SK-N-SH (cell line): ENCODE data around the gene DBNL. TPM values are rescaled to one million over a fixed set of nuclear protein-coding genes. Genes with fewer than 3 reads are reported as not detected.

Experiments
- CTCF ChIA-PET: fragments of 300-600, 350-600 bp; formaldehyde crosslinking; extraction: SDS; loops from one replicate; lab custom pipeline; 2021; lab: Yijun Ruan, JAX
- POLR2A ChIA-PET: fragments of 350-600 bp; sonication (Branson Sonifier 250); formaldehyde crosslinking; extraction: SDS; loops from one replicate; lab custom pipeline; 2020; ENCODE audit warnings: antibody characterized with exemption, inconsistent platforms; lab: Yijun Ruan, JAX
- DNase-seq: peaks from one replicate; pipeline ENCODE4 v3.0.0; 2012
- H2AFZ ChIP-seq: fragments of 200-600 bp; sonication (generic); 2 replicates; pipeline ENCODE4 v1.8.1; 2016; ENCODE audit warnings: antibody characterized with exemption, mild to moderate bottlenecking, low read depth
- H3F3A ChIP-seq: fragments of 200-600 bp; sonication (generic); replicated peaks from 2 replicates; pipeline ENCODE3; 2016; ENCODE audit warnings: antibody characterized with exemption, mild to moderate bottlenecking; ENCODE audit not compliant: insufficient read depth
- H3K27ac ChIP-seq, 2 experiments: fragments of 200-500 bp in 1 of 2; fragments of 200-600 bp in 1 of 2; sonication (Bioruptor generic) in 1 of 2; sonication (generic), shearing (Covaris generic) in 1 of 2; 2 replicates each; pipeline versions ENCODE4 v1.5.1 to v1.6.1; 2014 to 2016; ENCODE audit warnings: low read depth in 2 of 2, inconsistent platforms in 1 of 2, low read length in 1 of 2, mild to moderate bottlenecking in 1 of 2, mixed read lengths in 1 of 2
- H3K27me3 ChIP-seq: fragments of 200-600 bp; sonication (generic), shearing (Covaris generic); 2 replicates; pipeline ENCODE4 v1.6.1; 2016; ENCODE audit warnings: mixed run types; ENCODE audit not compliant: insufficient read depth
- H3K36me3 ChIP-seq, 2 experiments: fragments of 200-500 bp in 1 of 2; fragments of 200-600 bp in 1 of 2; sonication (Bioruptor generic) in 1 of 2; sonication (generic) in 1 of 2; replicated peaks in 1 of 2; 2 replicates each; pipeline versions ENCODE3 to v1.5.1; 2014 to 2016; ENCODE audit warnings: low read length in 1 of 2, mild to moderate bottlenecking in 1 of 2; ENCODE audit not compliant: insufficient read depth in 2 of 2, control insufficient read depth in 1 of 2
- H3K4me1 ChIP-seq, 2 experiments: fragments of 200-500 bp in 1 of 2; fragments of 200-600 bp in 1 of 2; sonication (Bioruptor generic) in 1 of 2; sonication (generic), shearing (Covaris generic) in 1 of 2; 2 replicates each; pipeline versions ENCODE4 v1.5.1 to v1.6.1; 2014 to 2016; ENCODE audit warnings: low read depth in 1 of 2, low read length in 1 of 2, mixed run types in 1 of 2; ENCODE audit not compliant: insufficient read depth in 2 of 2, control insufficient read depth in 1 of 2
- H3K4me2 ChIP-seq: fragments of 200-600 bp; sonication (generic), shearing (Covaris generic); 2 replicates; pipeline ENCODE4 v1.6.1; 2017; ENCODE audit warnings: mixed run types
- H3K4me3 ChIP-seq, 2 experiments: fragments of 200-500 bp in 1 of 2; fragments of 200-600 bp in 1 of 2; sonication (Bioruptor generic) in 1 of 2; sonication (generic), shearing (Covaris generic) in 1 of 2; 2 replicates each; pipeline versions ENCODE4 v1.5.1 to v1.8.1; 2014 to 2016; ENCODE audit warnings: low read depth in 2 of 2, inconsistent platforms in 1 of 2, low read length in 1 of 2, mild to moderate bottlenecking in 1 of 2, mixed read lengths in 1 of 2, moderate library complexity in 1 of 2
- H3K79me2 ChIP-seq: fragments of 200-600 bp; sonication (generic); 2 replicates; pipeline ENCODE4 v1.8.1; 2017; ENCODE audit warnings: mild to moderate bottlenecking; ENCODE audit not compliant: insufficient read depth
- H3K9ac ChIP-seq: fragments of 200-600 bp; sonication (generic); 2 replicates; pipeline ENCODE4 v1.6.1; 2017; ENCODE audit warnings: mixed run types
- H3K9me2 ChIP-seq: fragments of 200-600 bp; sonication (generic); 2 replicates; pipeline ENCODE4 v1.6.1; 2017; ENCODE audit warnings: mixed run types
- H3K9me3 ChIP-seq: fragments of 200-600 bp; sonication (generic); 2 replicates; pipeline ENCODE4 v1.6.1; 2017; ENCODE audit warnings: mixed run types, mild to moderate bottlenecking, moderate library complexity
- H4K20me1 ChIP-seq: fragments of 200-600 bp; sonication (generic); 2 replicates; pipeline ENCODE4 v1.6.1; 2017; ENCODE audit warnings: mild to moderate bottlenecking, mixed run types; ENCODE audit not compliant: insufficient read depth
- CHD2 ChIP-seq: fragments of 150-350 bp; IDR thresholded peaks from 2 replicates; pipeline ENCODE4 v1.6.1; 2018; ENCODE audit warnings: low read length; ENCODE audit not compliant: partially characterized antibody
- EP300 ChIP-seq, 2 experiments: IDR thresholded peaks; 2 replicates each; pipeline versions ENCODE4 v1.4.0 to v1.6.1; 2012; ENCODE audit warnings: borderline replicate concordance in 1 of 2, low read depth in 1 of 2, low read length in 1 of 2
- FOXJ3 ChIP-seq: sonication (generic); formaldehyde crosslinking; IDR thresholded peaks from 2 replicates; pipeline ENCODE4 v1.5.1; 2020; ENCODE audit warnings: mild to moderate bottlenecking, missing genetic modification reagents
- FOXM1 ChIP-seq: IDR thresholded peaks from 2 replicates; pipeline ENCODE4 v1.4.0; 2012; ENCODE audit warnings: low read depth, mild to moderate bottlenecking
- GATA2 ChIP-seq: sonication (generic); formaldehyde crosslinking; IDR thresholded peaks from 2 replicates; pipeline ENCODE4 v1.5.0; 2020; ENCODE audit warnings: mild to moderate bottlenecking, missing genetic modification reagents
- MEF2A ChIP-seq: IDR thresholded peaks from 2 replicates; pipeline ENCODE4 v1.4.0; 2012; ENCODE audit warnings: low read depth, borderline replicate concordance
- MXI1 ChIP-seq: IDR thresholded peaks from 2 replicates; pipeline ENCODE4 v1.6.1; 2012; ENCODE audit warnings: mild to moderate bottlenecking, low read depth, low read length, improper control_type of control experiment
- NFIC ChIP-seq: IDR thresholded peaks from 2 replicates; pipeline ENCODE4 v1.4.0; 2012; ENCODE audit warnings: borderline replicate concordance
- NRF1 ChIP-seq: IDR thresholded peaks from 2 replicates; pipeline ENCODE4 v1.6.1; 2012; ENCODE audit warnings: low read depth, mild to moderate bottlenecking, low read length
- POLR2AphosphoS5 ChIP-seq: IDR thresholded peaks from 2 replicates; pipeline ENCODE4 v1.6.1; 2012; ENCODE audit warnings: low read depth, low read length
- RCOR1 ChIP-seq: fragments of 150-350 bp; IDR thresholded peaks from 2 replicates; pipeline ENCODE4 v1.6.1; 2017; ENCODE audit warnings: antibody characterized with exemption, low read length
- RFX5 ChIP-seq: IDR thresholded peaks from 2 replicates; pipeline ENCODE4 v1.6.1; 2012; ENCODE audit warnings: mild to moderate bottlenecking, improper control_type of control experiment, low read length
- TAF1 ChIP-seq: IDR thresholded peaks from 2 replicates; pipeline ENCODE4 v1.6.1; 2012; ENCODE audit warnings: low read depth, mild to moderate bottlenecking, low read length, moderate library complexity, borderline replicate concordance
- YY1 ChIP-seq: IDR thresholded peaks from 2 replicates; pipeline ENCODE4 v1.4.0; 2012; ENCODE audit warnings: low read depth, mild to moderate bottlenecking
- WGBS: methylation state at CpG from one replicate; pipeline ENCODE4 v1.1.6; 2017; ENCODE audit warnings: low lambda C conversion rate; 5-methylcytosine and 5-hydroxymethylcytosine counted together
- polyA plus RNA-seq, 3 experiments: library from polyadenylated mRNA; depleted of rRNA; stranded (reverse); fragments of >200 nt; gene quantifications; 2 replicates each; pipeline ENCODE4 v1.2.3, GENCODE V29; 2012
- TF ChIP-seq, protein P1 (sequence below): IDR thresholded peaks from 2 replicates; pipeline ENCODE4 v1.6.1; 2012; ENCODE audit warnings: mild to moderate bottlenecking, low read depth, low read length, moderate library complexity
- TF ChIP-seq, protein P2 (sequence below): IDR thresholded peaks from 2 replicates; pipeline ENCODE4 v1.4.0; 2012; ENCODE audit warnings: low read depth
- TF ChIP-seq, protein P3 (sequence below): fragments of 150-350 bp; IDR thresholded peaks from 2 replicates; pipeline ENCODE4 v1.6.1; 2016; ENCODE audit warnings: mild to moderate bottlenecking, low read depth, low read length
- TF ChIP-seq, protein P4 (sequence below): IDR thresholded peaks from 2 replicates; pipeline ENCODE4 v1.4.0; 2012; ENCODE audit warnings: low read depth, borderline replicate concordance
- TF ChIP-seq, protein P5 (sequence below): IDR thresholded peaks from 2 replicates; pipeline ENCODE4 v1.4.0; 2012; ENCODE audit warnings: low read depth, borderline replicate concordance

DBNL gene
- polyA plus RNA-seq, 1 of the 3 experiments (the other 2 are of a cell fraction), result 244 TPM

GRCh38 chr7:44079331-44080021 is 35.0 kb downstream of the DBNL start:
- Histone ChIP-seq H3K4me1 (peaks cover 7 to 14% of the 10 kb centered on the region in 2 experiments), H3K4me3 (no peak overlapping the region), H3K27me3 (no peaks in the 10 kb centered on the region), H3F3A (peaks cover 16% of the 10 kb centered on the region), H3K9ac (no peak overlapping the region), H3K27ac (no peak overlapping the region), H3K9me2 (no peaks in the 10 kb centered on the region), H4K20me1 (no peaks in the 10 kb centered on the region), H3K4me2 (no peak overlapping the region), H3K79me2 (peaks cover 21% of the 10 kb centered on the region), H3K36me3 (peaks cover 22 to 55% of the 10 kb centered on the region in 2 experiments), H3K9me3 (no peaks in the 10 kb centered on the region), H2AFZ (no peak overlapping the region)
- ChIA-PET CTCF (interaction anchor here (2.6 kb wide), 1 partner anchor 117 kb away, joined by 18 read pairs; no protein-coding TSS in a partner anchor), POLR2A (no interaction called here)
- peak; percentile 11 for DNase-seq
- TF ChIP-seq, protein P1, sequence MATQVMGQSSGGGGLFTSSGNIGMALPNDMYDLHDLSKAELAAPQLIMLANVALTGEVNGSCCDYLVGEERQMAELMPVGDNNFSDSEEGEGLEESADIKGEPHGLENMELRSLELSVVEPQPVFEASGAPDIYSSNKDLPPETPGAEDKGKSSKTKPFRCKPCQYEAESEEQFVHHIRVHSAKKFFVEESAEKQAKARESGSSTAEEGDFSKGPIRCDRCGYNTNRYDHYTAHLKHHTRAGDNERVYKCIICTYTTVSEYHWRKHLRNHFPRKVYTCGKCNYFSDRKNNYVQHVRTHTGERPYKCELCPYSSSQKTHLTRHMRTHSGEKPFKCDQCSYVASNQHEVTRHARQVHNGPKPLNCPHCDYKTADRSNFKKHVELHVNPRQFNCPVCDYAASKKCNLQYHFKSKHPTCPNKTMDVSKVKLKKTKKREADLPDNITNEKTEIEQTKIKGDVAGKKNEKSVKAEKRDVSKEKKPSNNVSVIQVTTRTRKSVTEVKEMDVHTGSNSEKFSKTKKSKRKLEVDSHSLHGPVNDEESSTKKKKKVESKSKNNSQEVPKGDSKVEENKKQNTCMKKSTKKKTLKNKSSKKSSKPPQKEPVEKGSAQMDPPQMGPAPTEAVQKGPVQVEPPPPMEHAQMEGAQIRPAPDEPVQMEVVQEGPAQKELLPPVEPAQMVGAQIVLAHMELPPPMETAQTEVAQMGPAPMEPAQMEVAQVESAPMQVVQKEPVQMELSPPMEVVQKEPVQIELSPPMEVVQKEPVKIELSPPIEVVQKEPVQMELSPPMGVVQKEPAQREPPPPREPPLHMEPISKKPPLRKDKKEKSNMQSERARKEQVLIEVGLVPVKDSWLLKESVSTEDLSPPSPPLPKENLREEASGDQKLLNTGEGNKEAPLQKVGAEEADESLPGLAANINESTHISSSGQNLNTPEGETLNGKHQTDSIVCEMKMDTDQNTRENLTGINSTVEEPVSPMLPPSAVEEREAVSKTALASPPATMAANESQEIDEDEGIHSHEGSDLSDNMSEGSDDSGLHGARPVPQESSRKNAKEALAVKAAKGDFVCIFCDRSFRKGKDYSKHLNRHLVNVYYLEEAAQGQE, result no peak
- no peak for TF ChIP-seq EP300 (IDR thresholded peaks at IDR 0.05; ENCODE audit: borderline replicate concordance in 1 of 2, low read depth in 1 of 2, low read length in 1 of 2)
- no peak for TF ChIP-seq NFIC
- TF ChIP-seq YY1, result no peak
- TF ChIP-seq FOXJ3 (CRISPR knock-in tag), result no peak
- no peak for TF ChIP-seq NRF1
- no peak for TF ChIP-seq CHD2
- TF ChIP-seq, protein P2, sequence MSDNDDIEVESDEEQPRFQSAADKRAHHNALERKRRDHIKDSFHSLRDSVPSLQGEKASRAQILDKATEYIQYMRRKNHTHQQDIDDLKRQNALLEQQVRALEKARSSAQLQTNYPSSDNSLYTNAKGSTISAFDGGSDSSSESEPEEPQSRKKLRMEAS, result no peak
- TF ChIP-seq, protein P3, sequence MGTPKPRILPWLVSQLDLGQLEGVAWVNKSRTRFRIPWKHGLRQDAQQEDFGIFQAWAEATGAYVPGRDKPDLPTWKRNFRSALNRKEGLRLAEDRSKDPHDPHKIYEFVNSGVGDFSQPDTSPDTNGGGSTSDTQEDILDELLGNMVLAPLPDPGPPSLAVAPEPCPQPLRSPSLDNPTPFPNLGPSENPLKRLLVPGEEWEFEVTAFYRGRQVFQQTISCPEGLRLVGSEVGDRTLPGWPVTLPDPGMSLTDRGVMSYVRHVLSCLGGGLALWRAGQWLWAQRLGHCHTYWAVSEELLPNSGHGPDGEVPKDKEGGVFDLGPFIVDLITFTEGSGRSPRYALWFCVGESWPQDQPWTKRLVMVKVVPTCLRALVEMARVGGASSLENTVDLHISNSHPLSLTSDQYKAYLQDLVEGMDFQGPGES, result no peak
- TF ChIP-seq, protein P4, sequence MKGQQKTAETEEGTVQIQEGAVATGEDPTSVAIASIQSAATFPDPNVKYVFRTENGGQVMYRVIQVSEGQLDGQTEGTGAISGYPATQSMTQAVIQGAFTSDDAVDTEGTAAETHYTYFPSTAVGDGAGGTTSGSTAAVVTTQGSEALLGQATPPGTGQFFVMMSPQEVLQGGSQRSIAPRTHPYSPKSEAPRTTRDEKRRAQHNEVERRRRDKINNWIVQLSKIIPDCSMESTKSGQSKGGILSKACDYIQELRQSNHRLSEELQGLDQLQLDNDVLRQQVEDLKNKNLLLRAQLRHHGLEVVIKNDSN, result no peak
- TF ChIP-seq GATA2 (CRISPR knock-in tag), result no peak
- TF ChIP-seq, protein P5, sequence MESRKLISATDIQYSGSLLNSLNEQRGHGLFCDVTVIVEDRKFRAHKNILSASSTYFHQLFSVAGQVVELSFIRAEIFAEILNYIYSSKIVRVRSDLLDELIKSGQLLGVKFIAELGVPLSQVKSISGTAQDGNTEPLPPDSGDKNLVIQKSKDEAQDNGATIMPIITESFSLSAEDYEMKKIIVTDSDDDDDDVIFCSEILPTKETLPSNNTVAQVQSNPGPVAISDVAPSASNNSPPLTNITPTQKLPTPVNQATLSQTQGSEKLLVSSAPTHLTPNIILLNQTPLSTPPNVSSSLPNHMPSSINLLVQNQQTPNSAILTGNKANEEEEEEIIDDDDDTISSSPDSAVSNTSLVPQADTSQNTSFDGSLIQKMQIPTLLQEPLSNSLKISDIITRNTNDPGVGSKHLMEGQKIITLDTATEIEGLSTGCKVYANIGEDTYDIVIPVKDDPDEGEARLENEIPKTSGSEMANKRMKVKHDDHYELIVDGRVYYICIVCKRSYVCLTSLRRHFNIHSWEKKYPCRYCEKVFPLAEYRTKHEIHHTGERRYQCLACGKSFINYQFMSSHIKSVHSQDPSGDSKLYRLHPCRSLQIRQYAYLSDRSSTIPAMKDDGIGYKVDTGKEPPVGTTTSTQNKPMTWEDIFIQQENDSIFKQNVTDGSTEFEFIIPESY, result no peak
- TF ChIP-seq TAF1, result no peak
- no peak for TF ChIP-seq MEF2A
- TF ChIP-seq RCOR1, result no peak
- no peak for TF ChIP-seq MXI1
- TF ChIP-seq FOXM1, result no peak
- TF ChIP-seq POLR2AphosphoS5, result no peak
- TF ChIP-seq RFX5, result no peak
- 88% methylated on average over 4 of the region's 11 CpGs for WGBS
